GM19025 (cell line): Measurements from ENCODE around the gene GGACT.
"Not testable (repeated sequence)": the region's sequence is repeated elsewhere in the genome, so short reads cannot be mapped to it uniquely, and the experiment has no call there.

ENCODE experiments used
- ATAC-seq: cut with Tn5 transposase; IDR thresholded peaks from one replicate; pipeline ENCODE4 v1.9.1; 2021; ENCODE audit warnings: mild to moderate bottlenecking, low read depth, moderate library complexity; ENCODE audit not compliant: unreplicated experiment

GGACT gene

GRCh38 chr13:100602493-100603111 is 14.0 kb upstream of the GGACT start:
- no peak for ATAC-seq

- no peak for ATAC-seq
These were observed 13.1 kb upstream of the GGACT start for GRCh38 chr13:100601716-100602115.

GRCh38 chr13:100600915-100601314 is 12.3 kb upstream of the GGACT start:
- no peak for ATAC-seq

- no peak for ATAC-seq
These were observed 11.9 kb upstream of the GGACT start for GRCh38 chr13:100600461-100600860.

GRCh38 chr13:100597253-100597652 is 8.7 kb upstream of the GGACT start:
- no peak for ATAC-seq

- no peak for ATAC-seq
These were observed 7.9 kb upstream of the GGACT start for GRCh38 chr13:100596516-100596915.

- ATAC-seq, result no peak
These were observed 6.1 kb upstream of the GGACT start for GRCh38 chr13:100594731-100595130.

- ATAC-seq, result no peak
These were observed 5.7 kb upstream of the GGACT start for GRCh38 chr13:100594255-100594654.

- ATAC-seq, result no peak
These were observed 663 bp upstream of the GGACT start for GRCh38 chr13:100589178-100589725.

GRCh38 chr13:100584896-100585295 is 3.7 kb downstream of the GGACT start:
- no peak for ATAC-seq

- no peak for ATAC-seq
These were observed 7.1 kb downstream of the GGACT start for GRCh38 chr13:100581504-100581903.

GRCh38 chr13:100581030-100581429 is 7.6 kb downstream of the GGACT start:
- no peak for ATAC-seq

GRCh38 chr13:100580045-100580444 is 8.5 kb downstream of the GGACT start:
- ATAC-seq, result no peak

GRCh38 chr13:100577239-100577638 is 11.3 kb downstream of the GGACT start:
- ATAC-seq, result not testable (repeated sequence)

GRCh38 chr13:100573121-100573520 is 15.5 kb downstream of the GGACT start:
- ATAC-seq, result peak; percentile 82

- ATAC-seq, result no peak
These were observed 22.0 kb downstream of the GGACT start for GRCh38 chr13:100566543-100566942.

- no peak for ATAC-seq
These were observed 23.3 kb downstream of the GGACT start for GRCh38 chr13:100565286-100565685.

- no peak for ATAC-seq
These were observed 24.0 kb downstream of the GGACT start for GRCh38 chr13:100564444-100565223.

GRCh38 chr13:100563779-100564178 is 24.8 kb downstream of the GGACT start:
- ATAC-seq, result no peak

- no peak for ATAC-seq
These were observed 26.9 kb downstream of the GGACT start for GRCh38 chr13:100561599-100562204.

- ATAC-seq, result no peak
These were observed 27.5 kb downstream of the GGACT start for GRCh38 chr13:100561158-100561499.
